Progenitor cell of endocrine pancreas (in vitro differentiated cells): ENCODE measurements around the gene COQ8A. TPM values are rescaled to one million over a fixed set of nuclear protein-coding genes. Genes with fewer than 3 reads are reported as not detected.
A peak's percentile ranks its signal among the peaks of the same experiment; 100 is the strongest.

ENCODE experiments used
- DNase-seq: peaks from one replicate; pipeline ENCODE4 v3.0.0; 2021; ENCODE audit warnings: low spot score; ENCODE audit not compliant: unreplicated experiment
- H3K27ac Mint-ChIP-seq: 2 replicates; pipeline ENCODE4 v1.8.0; 2021; ENCODE audit warnings: mild to moderate bottlenecking, moderate library complexity, mixed read lengths
- H3K27me3 Mint-ChIP-seq: 2 replicates; pipeline ENCODE4 v1.8.0; 2021; ENCODE audit warnings: mixed read lengths
- H3K36me3 Mint-ChIP-seq: 2 replicates; pipeline ENCODE4 v1.8.0; 2022; ENCODE audit warnings: mixed read lengths; ENCODE audit not compliant: insufficient read depth
- H3K4me1 Mint-ChIP-seq: 2 replicates; pipeline ENCODE4 v1.8.0; 2021; ENCODE audit warnings: low read depth, mixed read lengths
- H3K4me3 Mint-ChIP-seq: 2 replicates; pipeline ENCODE4 v1.8.0; 2021; ENCODE audit warnings: low read depth, mild to moderate bottlenecking, moderate library complexity, mixed read lengths
- H3K9me3 Mint-ChIP-seq: 2 replicates; pipeline ENCODE4 v1.8.0; 2021; ENCODE audit warnings: low read depth, mixed read lengths
- total RNA-seq: library from RNA; stranded (reverse); gene quantifications from 2 replicates; pipeline ENCODE4 v1.2.1, GENCODE V29; 2021
- TF ChIP-seq, protein P1 (sequence below): fragments of 200-600 bp; sonication (generic); IDR thresholded peaks from one replicate; pipeline ENCODE4 v1.5.0; 2021; ENCODE audit warnings: antibody characterized with exemption, mild to moderate bottlenecking; ENCODE audit not compliant: unreplicated experiment

The COQ8A gene
- total RNA-seq, 1 donor from 2014 or later = 31.0 TPM

DNA sequence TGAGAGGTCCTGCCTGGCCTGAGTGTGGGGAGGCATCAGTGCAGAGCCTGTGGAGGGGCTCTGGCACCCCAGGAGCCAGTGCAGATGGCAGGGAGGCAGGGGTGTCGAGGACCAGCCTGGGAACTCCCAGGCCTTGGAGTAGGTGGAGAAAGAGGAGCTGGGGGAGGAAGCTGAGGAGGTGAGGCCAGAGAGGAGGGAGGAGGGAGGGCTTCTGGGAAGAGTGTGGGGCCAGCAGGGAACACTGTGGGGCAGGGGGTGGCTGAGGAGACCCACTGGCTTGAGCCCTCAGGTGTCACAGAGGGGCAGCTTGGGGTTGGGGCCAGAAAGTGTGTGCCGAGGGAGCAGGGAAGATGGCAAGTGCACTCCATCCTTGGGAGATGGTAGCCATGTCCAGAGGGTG, 3.8 kb downstream of the COQ8A start:
- Mint-ChIP-seq H3K27me3 (no peaks in the 10 kb centered on the region), H3K9me3 (no peaks in the 10 kb centered on the region), H3K4me3 (no peak overlapping the region), H3K4me1 (peaks cover 48% of the 10 kb centered on the region), H3K27ac (peak overlapping the region; percentile 96), H3K36me3 (peaks cover 3% of the 10 kb centered on the region)
- DNase-seq = no peak
- TF ChIP-seq, protein P1, sequence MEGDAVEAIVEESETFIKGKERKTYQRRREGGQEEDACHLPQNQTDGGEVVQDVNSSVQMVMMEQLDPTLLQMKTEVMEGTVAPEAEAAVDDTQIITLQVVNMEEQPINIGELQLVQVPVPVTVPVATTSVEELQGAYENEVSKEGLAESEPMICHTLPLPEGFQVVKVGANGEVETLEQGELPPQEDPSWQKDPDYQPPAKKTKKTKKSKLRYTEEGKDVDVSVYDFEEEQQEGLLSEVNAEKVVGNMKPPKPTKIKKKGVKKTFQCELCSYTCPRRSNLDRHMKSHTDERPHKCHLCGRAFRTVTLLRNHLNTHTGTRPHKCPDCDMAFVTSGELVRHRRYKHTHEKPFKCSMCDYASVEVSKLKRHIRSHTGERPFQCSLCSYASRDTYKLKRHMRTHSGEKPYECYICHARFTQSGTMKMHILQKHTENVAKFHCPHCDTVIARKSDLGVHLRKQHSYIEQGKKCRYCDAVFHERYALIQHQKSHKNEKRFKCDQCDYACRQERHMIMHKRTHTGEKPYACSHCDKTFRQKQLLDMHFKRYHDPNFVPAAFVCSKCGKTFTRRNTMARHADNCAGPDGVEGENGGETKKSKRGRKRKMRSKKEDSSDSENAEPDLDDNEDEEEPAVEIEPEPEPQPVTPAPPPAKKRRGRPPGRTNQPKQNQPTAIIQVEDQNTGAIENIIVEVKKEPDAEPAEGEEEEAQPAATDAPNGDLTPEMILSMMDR = no peak

DNA sequence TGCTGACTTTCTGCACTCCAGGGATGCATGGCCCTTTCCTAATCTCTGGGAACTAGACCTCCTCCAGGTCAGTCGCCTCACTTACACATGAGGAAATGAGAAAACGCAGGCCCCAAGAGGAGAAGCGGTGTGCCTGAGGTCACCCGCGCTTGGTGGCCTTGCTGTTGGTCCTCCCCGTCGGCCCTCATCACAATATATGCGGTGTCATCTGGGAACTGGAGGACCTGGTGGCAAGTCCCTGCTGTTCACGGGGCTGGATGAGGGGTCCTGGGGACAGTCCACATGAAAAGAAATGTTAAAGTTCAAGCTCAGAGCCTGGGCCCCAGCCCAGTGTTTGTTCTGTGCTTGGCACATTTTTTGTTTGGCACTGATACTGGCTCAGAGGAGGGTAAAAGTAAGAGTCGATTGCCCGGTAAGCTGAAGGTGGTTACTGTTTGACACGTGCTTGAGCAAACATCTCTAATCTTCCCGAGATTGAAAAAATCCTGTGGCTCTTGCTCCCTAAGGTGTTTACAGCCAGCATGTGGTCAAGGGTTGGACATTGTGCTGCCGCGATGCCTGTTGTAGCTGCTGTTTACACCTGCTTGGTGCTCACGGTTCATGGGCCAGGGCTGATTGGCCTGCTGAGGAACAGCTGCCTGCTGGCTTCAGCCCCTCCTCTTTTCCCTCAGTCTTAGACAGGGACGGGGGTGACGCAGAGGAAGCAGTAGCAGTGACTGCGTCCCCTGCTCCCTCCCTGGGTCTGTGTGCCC, 5.2 kb downstream of the COQ8A start:
- Mint-ChIP-seq H3K27ac (peak overlapping the region; percentile 96), H3K9me3 (no peaks in the 10 kb centered on the region), H3K4me3 (peak overlapping the region; percentile 35), H3K4me1 (peaks cover 47% of the 10 kb centered on the region), H3K27me3 (no peaks in the 10 kb centered on the region), H3K36me3 (peaks cover 3% of the 10 kb centered on the region)
- TF ChIP-seq, protein P1 = no peak
- DNase-seq = no peak

DNA sequence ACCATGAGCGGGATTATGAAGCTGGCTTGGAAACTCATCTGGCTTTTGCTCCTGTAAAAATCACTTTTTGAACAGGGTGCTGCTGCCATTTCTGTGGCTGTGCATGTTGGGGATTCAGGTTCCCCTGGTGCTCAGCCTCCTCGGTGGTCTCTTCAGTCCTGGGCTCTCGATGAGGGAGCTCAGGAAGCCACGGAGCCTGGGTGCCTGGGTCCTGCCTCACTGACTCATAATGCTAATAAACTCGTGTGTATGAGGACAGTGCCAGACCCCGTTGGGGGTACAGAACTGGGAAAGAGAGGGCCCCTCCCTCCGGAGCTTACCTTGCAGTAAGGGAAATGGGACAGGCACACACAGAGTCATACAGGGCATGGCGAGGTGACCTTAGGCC, 5.8 kb downstream of the COQ8A start:
- TF ChIP-seq, protein P1 = no peak
- no peaks in the 10 kb centered on the region for H3K27me3 Mint-ChIP-seq
- peak overlapping the region; percentile 96 for H3K27ac Mint-ChIP-seq
- H3K4me3 Mint-ChIP-seq = peak overlapping the region; percentile 35
- H3K9me3 Mint-ChIP-seq = no peaks in the 10 kb centered on the region
- H3K4me1 Mint-ChIP-seq = peaks cover 44% of the 10 kb centered on the region
- peaks cover 3% of the 10 kb centered on the region for H3K36me3 Mint-ChIP-seq
- DNase-seq = no peak

DNA sequence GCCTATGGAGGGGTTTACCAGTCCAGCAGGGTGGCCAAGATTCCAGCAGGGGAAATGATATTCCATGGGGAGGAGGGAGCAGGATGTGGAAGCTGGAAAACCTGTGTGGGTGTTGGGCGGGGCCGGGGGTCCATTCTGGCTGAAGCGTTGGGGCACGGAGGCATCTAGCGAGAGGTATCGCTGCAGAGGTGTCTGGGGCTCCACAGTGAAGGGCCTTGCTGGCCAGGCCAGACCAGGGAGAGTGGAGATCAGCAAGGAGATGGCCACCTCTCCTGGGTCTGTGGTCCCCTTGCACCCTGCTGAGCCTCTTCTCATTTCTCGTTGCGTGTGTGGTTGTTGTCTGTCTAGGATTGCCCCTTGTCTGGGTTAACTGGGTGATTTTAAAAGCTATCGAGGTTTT, 6.2 kb downstream of the COQ8A start:
- Mint-ChIP-seq H3K27me3 (no peaks in the 10 kb centered on the region), H3K4me3 (peak overlapping the region; percentile 14), H3K9me3 (no peaks in the 10 kb centered on the region), H3K36me3 (peaks cover 2% of the 10 kb centered on the region), H3K27ac (peak overlapping the region; percentile 96), H3K4me1 (peaks cover 41% of the 10 kb centered on the region)
- no peak for DNase-seq
- TF ChIP-seq, protein P1 = no peak

DNA sequence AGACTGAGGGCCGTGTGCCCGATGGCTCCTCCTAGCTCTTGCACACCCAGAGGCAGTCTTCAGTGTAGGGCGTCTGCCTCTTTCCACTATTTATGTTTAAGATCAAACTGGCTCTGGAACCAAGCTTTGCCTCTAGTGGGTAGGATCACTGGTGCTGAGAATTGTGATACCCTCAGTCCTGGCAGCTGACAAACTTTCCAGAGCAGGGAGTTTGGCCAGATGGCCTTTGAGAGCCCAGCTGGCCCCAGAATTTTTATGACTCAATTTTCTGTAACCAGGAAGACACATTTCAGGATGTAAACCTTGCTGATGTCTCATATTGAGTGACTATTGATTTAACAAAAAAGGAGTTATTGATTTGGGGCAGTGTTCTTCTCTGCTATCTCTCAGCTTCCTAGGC, 6.7 kb downstream of the COQ8A start:
- Mint-ChIP-seq H3K27me3 (no peaks in the 10 kb centered on the region), H3K27ac (peak overlapping the region; percentile 96)

More for the DNA sequence above, 6.7 kb downstream of the COQ8A start:
- Mint-ChIP-seq H3K36me3 (peaks cover 2% of the 10 kb centered on the region), H3K4me1 (peaks cover 41% of the 10 kb centered on the region), H3K9me3 (no peaks in the 10 kb centered on the region), H3K4me3 (no peak overlapping the region)
- DNase-seq = no peak
- TF ChIP-seq, protein P1 = no peak
